ENCODE results near the gene GPBAR1.

DNA sequence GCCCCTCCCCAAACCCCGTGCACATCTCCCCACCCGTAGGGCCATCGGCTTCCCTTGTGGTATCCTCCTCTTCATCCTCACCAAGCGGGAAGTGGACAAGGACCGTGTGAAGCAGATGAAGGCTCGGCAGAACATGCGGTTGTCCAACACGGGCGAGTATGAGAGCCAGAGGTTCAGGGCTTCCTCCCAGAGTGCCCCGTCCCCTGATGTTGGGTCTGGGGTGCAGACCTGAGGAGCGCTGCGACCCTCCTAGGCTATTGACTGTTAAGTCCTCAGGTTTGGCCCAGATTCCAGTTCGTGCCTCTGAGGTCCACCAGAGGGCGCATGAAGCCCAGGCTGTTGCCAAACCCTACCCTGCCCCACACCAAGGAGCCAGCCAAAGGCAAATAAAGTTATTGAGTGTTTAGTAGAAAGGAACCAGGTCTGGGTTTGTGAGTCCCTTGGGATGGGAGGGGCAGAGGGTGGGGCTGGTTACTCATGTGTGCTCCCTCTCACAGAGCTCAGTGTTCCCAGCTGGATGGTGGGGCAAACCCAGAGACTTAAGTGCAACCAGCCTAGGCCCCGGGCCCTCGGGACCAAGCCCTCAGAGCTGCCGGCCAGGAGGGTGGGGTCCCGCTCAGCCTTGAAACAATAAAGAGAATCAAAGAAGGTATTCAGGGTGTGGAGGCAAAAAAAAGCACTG is 11.9 kb downstream of the GPBAR1 start:
- peak; percentile 83 for TF ChIP-seq CTCF (IDR thresholded peaks at IDR 0.05)
- no peak for TF ChIP-seq NFYB (CRISPR knock-in tag; conservative IDR thresholded peaks at IDR 0.05; ENCODE audit: low read depth)
- no peak for TF ChIP-seq IRF2 (CRISPR knock-in tag; IDR thresholded peaks at IDR 0.05; ENCODE audit: borderline replicate concordance, low read depth)
- no peak for TF ChIP-seq HMGA2 (CRISPR knock-in tag; IDR thresholded peaks at IDR 0.05)
- TF ChIP-seq CREB1 (CRISPR knock-in tag; IDR thresholded peaks at IDR 0.05): no peak
- TF ChIP-seq, protein P1, sequence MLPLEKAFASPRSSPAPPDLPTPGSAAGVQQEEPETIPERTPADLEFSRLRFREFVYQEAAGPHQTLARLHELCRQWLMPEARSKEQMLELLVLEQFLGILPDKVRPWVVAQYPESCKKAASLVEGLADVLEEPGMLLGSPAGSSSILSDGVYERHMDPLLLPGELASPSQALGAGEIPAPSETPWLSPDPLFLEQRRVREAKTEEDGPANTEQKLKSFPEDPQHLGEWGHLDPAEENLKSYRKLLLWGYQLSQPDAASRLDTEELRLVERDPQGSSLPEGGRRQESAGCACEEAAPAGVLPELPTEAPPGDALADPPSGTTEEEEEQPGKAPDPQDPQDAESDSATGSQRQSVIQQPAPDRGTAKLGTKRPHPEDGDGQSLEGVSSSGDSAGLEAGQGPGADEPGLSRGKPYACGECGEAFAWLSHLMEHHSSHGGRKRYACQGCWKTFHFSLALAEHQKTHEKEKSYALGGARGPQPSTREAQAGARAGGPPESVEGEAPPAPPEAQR (CRISPR knock-in tag; IDR thresholded peaks at IDR 0.05): no peak
- no peak for TF ChIP-seq ZBTB21 (CRISPR knock-in tag; IDR thresholded peaks at IDR 0.05; ENCODE audit: borderline replicate concordance)
- TF ChIP-seq ZNF416 (CRISPR knock-in tag; IDR thresholded peaks at IDR 0.05): no peak
